B cell (primary cell): ENCODE results near the gene CCDC24. TPM values are rescaled to one million over a fixed set of nuclear protein-coding genes. Genes with fewer than 3 reads are reported as not detected.

Experiments used
- ATAC-seq: fragments of 200-7000 bp; cut with Tn5 transposase; one replicate; pipeline ENCODE4 v1.10.0; 2021; ENCODE audit warnings: low read depth, mild to moderate bottlenecking, moderate number of reproducible peaks, moderate library complexity
- CTCF ChIA-PET: fragments of 350-600 bp; sonication (Branson Sonifier 250); formaldehyde crosslinking; loops from one replicate; lab custom pipeline; 2021; ENCODE audit warnings: antibody characterized with exemption, inconsistent platforms; lab: Charles Lee
- POLR2A ChIA-PET: fragments of 350-600 bp; sonication (Branson Sonifier 250); formaldehyde crosslinking; loops from one replicate; lab custom pipeline; 2021; ENCODE audit warnings: antibody characterized with exemption; lab: Charles Lee
- DNase-seq: peaks from one replicate; pipeline ENCODE4 v3.0.0; 2013
- H2AFZ ChIP-seq: 2 replicates; pipeline ENCODE4 v1.6.1; 2012; ENCODE audit warnings: mild to moderate bottlenecking, low read depth, low read length; ENCODE audit not compliant: insufficient read depth, poor library complexity, severe bottlenecking
- H3K27ac ChIP-seq, 2 donors: 1 replicate in 1 of 2; 2 replicates in 1 of 2; pipeline ENCODE4 v1.5.1; 2012 to 2013; ENCODE audit warnings: low read length in 2 of 2, mild to moderate bottlenecking in 2 of 2, moderate library complexity in 1 of 2
- H3K27me3 ChIP-seq, 4 experiments: fragments of 200-600 bp in 1 of 4; sonication (generic) in 1 of 4; replicated peaks in 1 of 4; 1 replicate in 2 of 4; 2 replicates in 2 of 4; pipeline versions ENCODE4 v1.6.1 to v1.7.0; 2013 to 2016; ENCODE audit warnings: low read length in 3 of 4, mild to moderate bottlenecking in 2 of 4, mixed read lengths in 1 of 4, moderate library complexity in 1 of 4; ENCODE audit not compliant: insufficient read depth in 4 of 4, control insufficient read depth in 3 of 4; ENCODE audit errors: control extremely low read depth in 1 of 4
- H3K36me3 ChIP-seq, 2 experiments: replicated peaks in 1 of 2; 1 replicate in 1 of 2; 2 replicates in 1 of 2; pipeline versions ENCODE4 v1.6.1 to v1.7.1; 2013; ENCODE audit warnings: low read length in 1 of 2; ENCODE audit not compliant: insufficient read depth in 2 of 2, control insufficient read depth in 1 of 2; ENCODE audit errors: control extremely low read depth in 1 of 2, extremely low read depth in 1 of 2
- H3K4me1 ChIP-seq, 2 donors: fragments of 200-600 bp in 1 of 2; sonication (generic) in 1 of 2; 1 replicate in 1 of 2; 2 replicates in 1 of 2; pipeline versions ENCODE4 v1.5.1 to v1.6.1; 2013 to 2017; ENCODE audit warnings: low read length in 2 of 2; ENCODE audit not compliant: control insufficient read depth in 2 of 2, insufficient read depth in 2 of 2
- H3K4me2 ChIP-seq: replicated peaks from 2 replicates; pipeline ENCODE3; 2012; ENCODE audit warnings: mild to moderate bottlenecking, low read depth, low read length; ENCODE audit not compliant: poor library complexity, severe bottlenecking
- H3K4me3 ChIP-seq, 5 experiments: fragments of 200-600 bp in 1 of 5; sonication (generic) in 1 of 5; 1 replicate in 3 of 5; 2 replicates in 2 of 5; pipeline versions ENCODE4 v1.5.1 to v1.7.0; 2011 to 2016; ENCODE audit warnings: low read length in 4 of 5, mild to moderate bottlenecking in 4 of 5, low read depth in 2 of 5, control low read depth in 1 of 5, moderate library complexity in 1 of 5; ENCODE audit not compliant: insufficient read depth in 1 of 5; ENCODE audit errors: control extremely low read depth in 1 of 5, extremely low read depth in 1 of 5
- H3K79me2 ChIP-seq: fragments of 200-600 bp; sonication (generic); one replicate; pipeline ENCODE4 v1.6.0; 2016; ENCODE audit warnings: low read length; ENCODE audit not compliant: control insufficient read depth, insufficient read depth
- H3K9ac ChIP-seq: fragments of 200-600 bp; sonication (generic); 2 replicates; pipeline ENCODE4 v1.6.1; 2017; ENCODE audit warnings: mild to moderate bottlenecking, low read length, moderate library complexity
- H3K9me3 ChIP-seq, 3 donors: one replicate each; pipeline versions ENCODE4 v1.6.1 to v1.7.1; 2013; ENCODE audit warnings: low read length in 2 of 3; ENCODE audit not compliant: control insufficient read depth in 2 of 3, insufficient read depth in 1 of 3; ENCODE audit errors: control extremely low read depth in 1 of 3
- H4K20me1 ChIP-seq: 2 replicates; pipeline ENCODE4 v1.6.0; 2012; ENCODE audit warnings: mild to moderate bottlenecking, low read length; ENCODE audit not compliant: insufficient read depth, control insufficient read depth, poor library complexity, severe bottlenecking
- H3K27ac Mint-ChIP-seq: one replicate; pipeline ENCODE4 v1.8.0; 2021; ENCODE audit warnings: mixed read lengths
- H3K27me3 Mint-ChIP-seq: one replicate; pipeline ENCODE4 v1.8.0; 2021; ENCODE audit warnings: mixed read lengths
- H3K4me1 Mint-ChIP-seq: one replicate; pipeline ENCODE4 v1.8.0; 2021; ENCODE audit warnings: mixed read lengths
- H3K4me3 Mint-ChIP-seq: one replicate; pipeline ENCODE4 v1.8.0; 2021; ENCODE audit warnings: mixed read lengths
- H3K9me3 Mint-ChIP-seq: one replicate; pipeline ENCODE4 v1.8.0; 2022; ENCODE audit warnings: mixed read lengths; ENCODE audit not compliant: insufficient read depth
- CTCF ChIP-seq: fragments of 200-600 bp; IDR thresholded peaks from one replicate; pipeline ENCODE4 v1.8.0; 2022; ENCODE audit warnings: antibody characterized with exemption, mild to moderate bottlenecking
- EZH2 ChIP-seq: IDR thresholded peaks from 2 replicates; pipeline ENCODE4 v1.6.1; 2012; ENCODE audit warnings: borderline replicate concordance, low read depth, mild to moderate bottlenecking, moderate library complexity, low read length; ENCODE audit not compliant: insufficient read depth, poor library complexity, severe bottlenecking
- WGBS: methylation state at CpG from one replicate; pipeline ENCODE4 v1.1.5; 2013; ENCODE audit warnings: missing lambda C conversion rate; ENCODE audit not compliant: insufficient coverage; 5-methylcytosine and 5-hydroxymethylcytosine counted together
- intact Hi-C: fragments of 100-400 bp; cut with micrococcal nuclease; formaldehyde crosslinking; loops from one replicate; pipeline ENCODE4 v1.10.0; 2022
- polyA plus RNA-seq: library from polyadenylated mRNA; depleted of rRNA; stranded (reverse); fragments of >200 nt; gene quantifications from 2 replicates; pipeline ENCODE4 v1.2.3, GENCODE V29; 2012
- total RNA-seq, 2 donors: library from RNA; stranded (reverse); fragments of 120-200 nt in 1 of 2; gene quantifications; 1 replicate in 1 of 2; 2 replicates in 1 of 2; pipeline versions ENCODE4 v1.2.3 to v1.2.4, GENCODE V29; 2013 to 2022

Gene CCDC24
- total and polyA plus RNA-seq, 2 donors (not counting 1 experiment from before 2014, with no cell fraction given), result 10.1 to 18.4 TPM

GRCh38 chr1:44020464-44020863 is 29.1 kb downstream of the CCDC24 start:
- ChIA-PET POLR2A (no interaction called here), CTCF (interaction anchor here (0.6 to 0.9 kb wide), 3 partner anchors 11 to 88 kb away, joined by 3 read pairs; partner anchors contain the start of gene SLC6A9)
- Histone ChIP-seq H3K36me3 (no peaks in the 10 kb centered on the region), H3K4me1 (peaks cover 0 to 9% of the 10 kb centered on the region in 2 donors), H3K79me2 (no peaks in the 10 kb centered on the region), H3K4me2 (no peak overlapping the region), H4K20me1 (no peaks in the 10 kb centered on the region), H3K9ac (no peak overlapping the region), H3K4me3 (no peak overlapping the region), H3K27me3 (no peaks in the 10 kb centered on the region), H2AFZ (no peak overlapping the region), H3K27ac (no peak overlapping the region), H3K9me3 (no peaks in the 10 kb centered on the region)
- no peak for ATAC-seq
- H3K27ac Mint-ChIP-seq, result no peak overlapping the region
- no peak for TF ChIP-seq CTCF
- TF ChIP-seq EZH2, result no peak
- no peaks in the 10 kb centered on the region for H3K9me3 Mint-ChIP-seq
- no peak for DNase-seq
- 94% methylated on average over 6 of the region's 6 CpGs for WGBS
- H3K27me3 Mint-ChIP-seq, result no peaks in the 10 kb centered on the region
- no peak overlapping the region for H3K4me3 Mint-ChIP-seq
- H3K4me1 Mint-ChIP-seq, result peaks cover 9% of the 10 kb centered on the region
- intact Hi-C loops, result no loop called here

- ChIA-PET POLR2A (no interaction called here), CTCF (interaction anchor here (0.7 to 0.9 kb wide), 2 partner anchors 10 to 16 kb away, joined by 3 read pairs; partner anchors contain the start of gene SLC6A9)
Observed at GRCh38 chr1:44021156-44021555, 29.8 kb downstream of the CCDC24 start.

More at GRCh38 chr1:44021156-44021555, 29.8 kb downstream of the CCDC24 start:
- H3K27ac Mint-ChIP-seq, result no peak overlapping the region
- ATAC-seq (no peak), DNase-seq (no peak)
- no peak overlapping the region for H3K9ac ChIP-seq
- H3K4me3 Mint-ChIP-seq, result no peak overlapping the region
- 87% methylated on average over 5 of the region's 8 CpGs for WGBS
- H3K36me3 ChIP-seq, result no peaks in the 10 kb centered on the region
- H3K9me3 ChIP-seq, result no peaks in the 10 kb centered on the region
- peaks cover 14% of the 10 kb centered on the region for H3K4me1 Mint-ChIP-seq
- no peaks in the 10 kb centered on the region for H4K20me1 ChIP-seq
- H3K4me2 ChIP-seq, result no peak overlapping the region
- H3K4me1 ChIP-seq, result peaks cover 4 to 15% of the 10 kb centered on the region in 2 donors
- no peaks in the 10 kb centered on the region for H3K9me3 Mint-ChIP-seq
- no peak overlapping the region for H3K4me3 ChIP-seq
- no peaks in the 10 kb centered on the region for H3K27me3 Mint-ChIP-seq
- no peaks in the 10 kb centered on the region for H3K79me2 ChIP-seq
- no peak overlapping the region for H2AFZ ChIP-seq
- no peak overlapping the region for H3K27ac ChIP-seq
- intact Hi-C loops, result no loop called here
- no peak for TF ChIP-seq CTCF
- TF ChIP-seq EZH2, result no peak
- no peaks in the 10 kb centered on the region for H3K27me3 ChIP-seq
